IPS-NIHi7 (cell line): ENCODE data around the gene ZNF814.
"Not testable (repeated sequence)": the region's sequence is repeated elsewhere in the genome, so short reads cannot be mapped to it uniquely, and the experiment has no call there.

Source experiments
- DNase-seq: peaks from one replicate; pipeline ENCODE4 v3.0.0; 2012; ENCODE audit warnings: mixed read lengths; ENCODE audit errors: extremely low spot score

ZNF814 gene

GRCh38 chr19:57888560-57889231 is at the start of gene ZNF814:
Gene ZNF814, minus strand, starts transcription at chr19:57889037. Its CDS starts 235 bp downstream, at chr19:57888802.
- DNase-seq = peak; percentile 86

- DNase-seq = no peak
Measured at GRCh38 chr19:57935731-57936130, 46.9 kb upstream of the ZNF814 start.

- peak; percentile 82 for DNase-seq
Measured at GRCh38 chr19:57934820-57935665, 46.2 kb upstream of the ZNF814 start, which contains the start of gene ZNF418. Gene ZNF418, minus strand, starts transcription at chr19:57935402. Its CDS starts 1,580 bp downstream, at chr19:57933822.

- no peak for DNase-seq
Measured at GRCh38 chr19:57927587-57927986, 38.8 kb upstream of the ZNF814 start.

- DNase-seq = peak; percentile 95
Measured at GRCh38 chr19:57916168-57916995, 27.5 kb upstream of the ZNF814 start, which contains the start of gene ZNF417. Gene ZNF417, minus strand, starts transcription at chr19:57916592. Its CDS starts 181 bp downstream, at chr19:57916411.

- no peak for DNase-seq
Measured at GRCh38 chr19:57914531-57914930, 25.7 kb upstream of the ZNF814 start.

- DNase-seq = no peak
Measured at GRCh38 chr19:57907394-57907793, 18.6 kb upstream of the ZNF814 start.

GRCh38 chr19:57905258-57905657 is 16.4 kb upstream of the ZNF814 start:
- no peak for DNase-seq

GRCh38 chr19:57903618-57904184 is 14.9 kb upstream of the ZNF814 start:
- no peak for DNase-seq

- DNase-seq = no peak
Measured at GRCh38 chr19:57900311-57900710, 11.5 kb upstream of the ZNF814 start.

- DNase-seq = not testable (repeated sequence)
Measured at GRCh38 chr19:57890706-57891105, 1.9 kb upstream of the ZNF814 start.

GRCh38 chr19:57888107-57888559 is 704 bp downstream of the ZNF814 start:
- no peak for DNase-seq

- peak; percentile 25 for DNase-seq
Measured at GRCh38 chr19:57887195-57887941, 1.5 kb downstream of the ZNF814 start.

- peak; percentile 12 for DNase-seq
Measured at GRCh38 chr19:57886046-57886445, 2.8 kb downstream of the ZNF814 start.

GRCh38 chr19:57873883-57874799 is 14.7 kb downstream of the ZNF814 start:
- not testable (repeated sequence) for DNase-seq

GRCh38 chr19:57872450-57872849 is 16.4 kb downstream of the ZNF814 start:
- no peak for DNase-seq

- no peak for DNase-seq
Measured at GRCh38 chr19:57870225-57870624, 18.6 kb downstream of the ZNF814 start.

- not testable (repeated sequence) for DNase-seq
Measured at GRCh38 chr19:57869655-57870054, 19.2 kb downstream of the ZNF814 start.

GRCh38 chr19:57867868-57868492 is 20.9 kb downstream of the ZNF814 start:
- no peak for DNase-seq
